Measurements from ENCODE around the gene KIAA0232.

The KIAA0232 gene

DNA sequence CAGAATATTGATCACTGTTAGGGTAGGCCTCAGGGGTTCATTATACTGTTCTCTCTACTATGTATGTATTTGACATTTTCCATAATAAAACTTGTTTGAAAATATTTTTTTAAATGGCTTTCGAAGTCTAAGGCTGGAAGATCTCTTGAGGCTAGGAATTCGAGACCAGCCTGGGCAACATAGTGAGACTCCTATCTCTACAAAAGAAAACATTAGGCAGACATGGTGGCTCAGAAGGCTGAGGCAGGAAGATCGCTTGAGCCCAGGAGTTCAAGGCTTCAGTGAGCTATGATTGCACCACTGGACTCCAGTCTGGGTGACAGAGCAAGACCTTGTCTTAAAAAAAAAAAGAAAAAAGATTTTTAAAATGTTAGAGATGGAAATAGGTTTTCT lies 111.6 kb downstream of the KIAA0232 start:
- Histone ChIP-seq H3K36me3 (ENCODE audit: insufficient read depth, low read length) (no peaks in the 10 kb centered on the region), H3K9me3 (ENCODE audit: low read depth, low read length) (no peaks in the 10 kb centered on the region), H3K9ac (ENCODE audit: insufficient read length) (no peak overlapping the region), H3K4me3 (no peak overlapping the region), H3K27ac (no peak overlapping the region)
- DNase-seq (ENCODE audit: low read depth, low spot score): no peak
- TF ChIP-seq EZH2 (IDR thresholded peaks at IDR 0.05): no peak
- no peak for TF ChIP-seq FOXP2 (optimal IDR thresholded peaks at IDR 0.05; ENCODE audit: control extremely low read depth, extremely low read length, insufficient read depth)
- TF ChIP-seq POLR2AphosphoS5 (IDR thresholded peaks at IDR 0.05; ENCODE audit: borderline replicate concordance, low read depth, low read length): no peak

DNA sequence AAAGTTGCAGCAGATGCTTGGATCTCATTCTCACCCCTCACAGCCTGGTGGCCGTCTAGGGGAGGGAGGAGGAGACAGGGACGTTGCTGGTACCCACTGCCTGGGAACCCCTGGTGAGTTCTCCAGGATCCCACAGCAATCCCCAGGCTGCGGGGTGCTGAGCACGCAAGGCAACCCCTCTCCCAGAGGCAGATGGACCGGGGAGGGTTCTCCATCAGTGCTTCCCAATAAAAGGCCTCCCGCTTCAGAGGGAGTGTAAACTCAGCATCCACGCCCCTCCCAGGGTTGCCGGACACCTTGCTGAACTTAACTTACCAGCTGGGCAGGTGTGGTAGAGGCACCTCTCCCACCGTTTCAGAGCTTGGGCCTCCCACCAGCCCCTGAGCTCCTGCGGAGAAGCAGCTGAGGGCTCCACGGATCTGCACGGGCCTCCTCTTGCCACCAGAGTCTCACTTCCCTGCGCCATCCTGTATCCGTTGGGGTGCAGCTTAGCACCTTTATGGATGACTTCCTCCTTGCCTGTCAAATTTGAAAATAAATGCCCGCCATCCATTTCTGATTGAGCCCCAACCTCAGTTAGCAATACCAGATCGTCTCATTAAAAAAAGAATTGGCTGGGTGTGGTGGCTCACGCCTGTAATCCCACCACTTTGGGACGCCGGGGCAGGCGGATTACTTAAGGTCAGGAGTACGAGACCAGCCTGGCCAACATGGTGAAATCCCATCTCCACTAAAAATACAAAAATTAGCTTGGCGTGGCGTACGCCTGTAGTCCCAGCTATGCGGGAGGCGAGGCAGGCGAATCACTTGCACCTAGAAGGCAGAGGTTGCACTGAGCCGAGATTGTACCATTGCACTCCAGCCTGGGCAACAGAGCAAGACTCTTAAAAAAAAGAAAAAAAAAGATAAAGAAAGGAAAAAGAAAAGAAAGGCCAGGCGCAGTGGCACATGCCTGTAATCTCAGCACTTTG lies 112.3 kb downstream of the KIAA0232 start:
- Histone ChIP-seq H3K27ac (no peak overlapping the region), H3K36me3 (ENCODE audit: insufficient read depth, low read length) (no peaks in the 10 kb centered on the region), H3K4me3 (no peak overlapping the region), H3K9ac (ENCODE audit: insufficient read length) (no peak overlapping the region), H3K9me3 (ENCODE audit: low read depth, low read length) (no peaks in the 10 kb centered on the region)
- no peak for DNase-seq (ENCODE audit: low read depth, low spot score)
- TF ChIP-seq POLR2AphosphoS5 (IDR thresholded peaks at IDR 0.05; ENCODE audit: borderline replicate concordance, low read depth, low read length) (no peak), FOXP2 (optimal IDR thresholded peaks at IDR 0.05; ENCODE audit: control extremely low read depth, extremely low read length, insufficient read depth) (no peak), EZH2 (IDR thresholded peaks at IDR 0.05) (no peak)

DNA sequence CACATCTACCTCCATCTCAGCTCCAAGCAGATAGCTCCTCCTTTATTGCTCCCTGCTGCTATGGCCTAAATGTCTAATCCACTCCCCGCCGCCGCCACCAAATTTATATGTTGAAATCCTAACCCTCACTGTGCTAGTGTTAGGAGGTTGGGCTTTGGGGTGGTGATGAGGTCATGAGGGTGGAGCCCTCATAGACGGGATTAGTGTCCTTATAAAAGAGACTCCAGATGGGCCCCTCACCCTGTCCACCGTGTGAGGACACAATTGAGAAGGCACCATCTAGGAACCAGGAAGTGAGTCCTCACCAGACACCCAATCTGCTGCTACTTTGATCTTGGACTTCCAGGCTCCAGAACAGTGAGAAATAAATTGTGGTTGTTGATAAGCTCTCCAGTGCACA lies 113.5 kb downstream of the KIAA0232 start:
- Histone ChIP-seq H3K4me3 (no peak overlapping the region), H3K9me3 (ENCODE audit: low read depth, low read length) (no peaks in the 10 kb centered on the region), H3K27ac (no peak overlapping the region), H3K9ac (ENCODE audit: insufficient read length) (no peak overlapping the region), H3K36me3 (ENCODE audit: insufficient read depth, low read length) (no peaks in the 10 kb centered on the region)
- no peak for TF ChIP-seq FOXP2 (optimal IDR thresholded peaks at IDR 0.05; ENCODE audit: control extremely low read depth, extremely low read length, insufficient read depth)
- DNase-seq (ENCODE audit: low read depth, low spot score): no peak

DNA sequence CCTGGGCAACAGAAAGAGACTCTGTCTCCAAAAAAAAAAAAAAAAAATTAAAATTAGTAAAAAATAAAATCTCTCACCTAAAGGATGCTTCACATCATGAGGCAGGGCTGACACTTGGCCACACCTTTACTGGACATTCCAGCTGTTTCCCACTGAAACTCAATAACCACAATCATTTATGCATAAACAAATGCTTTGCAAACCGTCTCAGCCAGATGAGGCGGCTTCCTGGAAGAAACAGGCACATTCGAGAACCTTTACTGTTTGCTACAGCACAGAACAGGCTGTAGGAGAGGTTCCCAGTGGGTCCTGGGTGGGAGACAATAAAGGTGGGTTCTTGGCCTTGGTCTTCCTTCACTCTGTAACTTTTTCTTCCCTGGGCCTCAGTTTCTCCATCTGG lies 116.2 kb downstream of the KIAA0232 start:
- no peaks in the 10 kb centered on the region for H3K9me3 ChIP-seq (ENCODE audit: low read depth, low read length)
- no peak overlapping the region for H3K27ac ChIP-seq
- no peak for TF ChIP-seq EZH2 (IDR thresholded peaks at IDR 0.05)
- no peak for TF ChIP-seq FOXP2 (optimal IDR thresholded peaks at IDR 0.05; ENCODE audit: control extremely low read depth, extremely low read length, insufficient read depth)
- no peak for TF ChIP-seq POLR2AphosphoS5 (IDR thresholded peaks at IDR 0.05; ENCODE audit: borderline replicate concordance, low read depth, low read length)
- no peak for DNase-seq (ENCODE audit: low read depth, low spot score)
- no peak overlapping the region for H3K4me3 ChIP-seq
- no peak overlapping the region for H3K9ac ChIP-seq (ENCODE audit: insufficient read length)
- no peaks in the 10 kb centered on the region for H3K36me3 ChIP-seq (ENCODE audit: insufficient read depth, low read length)

DNA sequence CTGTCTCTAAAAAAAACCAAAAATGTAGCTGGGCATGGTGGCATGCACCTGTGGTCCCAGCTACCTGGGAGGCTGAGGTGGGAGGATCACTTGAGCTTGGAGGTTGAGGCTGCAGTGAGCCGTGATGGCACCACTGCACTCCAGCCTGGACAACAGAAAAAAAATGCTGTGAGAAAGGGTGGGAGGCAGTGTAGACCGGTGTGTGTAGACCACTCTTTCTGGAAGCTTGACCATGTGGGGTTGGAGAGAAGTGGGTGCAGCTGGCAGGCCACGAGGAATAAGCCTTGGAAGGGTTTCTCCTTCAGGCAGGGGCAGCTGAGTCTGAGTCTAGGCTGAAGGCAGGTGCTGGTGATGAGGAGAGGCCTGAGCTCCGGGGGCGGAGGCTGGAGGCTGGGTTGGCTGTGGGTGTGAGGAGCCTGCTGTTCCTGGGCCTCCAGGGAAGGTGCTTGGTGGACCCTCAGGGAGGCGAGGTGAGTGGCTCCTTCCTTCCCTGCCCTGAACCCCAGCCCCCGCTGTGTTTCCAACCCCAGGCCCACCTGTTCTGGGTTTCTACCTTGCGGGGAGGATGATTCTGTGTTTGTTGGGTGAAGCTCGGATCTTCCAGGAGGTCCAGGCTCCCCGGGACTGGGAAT lies 117.8 kb downstream of the KIAA0232 start:
- H3K4me3 ChIP-seq: no peak overlapping the region
- no peaks in the 10 kb centered on the region for H3K36me3 ChIP-seq (ENCODE audit: insufficient read depth, low read length)
- DNase-seq (ENCODE audit: low read depth, low spot score): no peak
- TF ChIP-seq POLR2AphosphoS5 (IDR thresholded peaks at IDR 0.05; ENCODE audit: borderline replicate concordance, low read depth, low read length): no peak
- TF ChIP-seq EZH2 (IDR thresholded peaks at IDR 0.05): no peak
- TF ChIP-seq FOXP2 (optimal IDR thresholded peaks at IDR 0.05; ENCODE audit: control extremely low read depth, extremely low read length, insufficient read depth): no peak
- H3K9me3 ChIP-seq (ENCODE audit: low read depth, low read length): no peaks in the 10 kb centered on the region
- H3K9ac ChIP-seq (ENCODE audit: insufficient read length): no peak overlapping the region
- H3K27ac ChIP-seq: no peak overlapping the region

DNA sequence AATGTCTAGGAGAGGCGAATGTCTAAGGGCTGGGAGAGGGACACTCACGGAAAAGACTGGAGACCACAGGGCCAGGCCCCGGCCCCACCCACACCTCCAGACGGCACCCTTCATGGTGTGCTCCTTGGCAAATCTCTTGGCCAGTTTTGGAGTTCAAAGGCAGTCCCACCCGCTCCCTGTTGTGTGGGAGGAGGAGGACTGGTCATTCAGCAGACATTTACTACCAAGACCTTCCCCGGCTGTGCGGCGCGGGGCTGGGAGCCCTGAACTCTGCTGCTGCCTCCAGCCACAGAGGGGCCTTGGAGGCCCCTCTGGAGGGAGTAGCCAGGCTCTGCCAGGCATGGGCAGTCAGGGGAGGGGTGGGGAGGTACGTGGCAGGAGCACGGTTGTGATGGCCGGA lies 118.4 kb downstream of the KIAA0232 start:
- Histone ChIP-seq H3K36me3 (ENCODE audit: insufficient read depth, low read length) (no peaks in the 10 kb centered on the region), H3K4me3 (no peak overlapping the region), H3K9me3 (ENCODE audit: low read depth, low read length) (no peaks in the 10 kb centered on the region), H3K9ac (ENCODE audit: insufficient read length) (no peak overlapping the region), H3K27ac (no peak overlapping the region)
- TF ChIP-seq EZH2 (IDR thresholded peaks at IDR 0.05): no peak
- TF ChIP-seq POLR2AphosphoS5 (IDR thresholded peaks at IDR 0.05; ENCODE audit: borderline replicate concordance, low read depth, low read length): no peak
- no peak for TF ChIP-seq FOXP2 (optimal IDR thresholded peaks at IDR 0.05; ENCODE audit: control extremely low read depth, extremely low read length, insufficient read depth)
- DNase-seq (ENCODE audit: low read depth, low spot score): no peak

DNA sequence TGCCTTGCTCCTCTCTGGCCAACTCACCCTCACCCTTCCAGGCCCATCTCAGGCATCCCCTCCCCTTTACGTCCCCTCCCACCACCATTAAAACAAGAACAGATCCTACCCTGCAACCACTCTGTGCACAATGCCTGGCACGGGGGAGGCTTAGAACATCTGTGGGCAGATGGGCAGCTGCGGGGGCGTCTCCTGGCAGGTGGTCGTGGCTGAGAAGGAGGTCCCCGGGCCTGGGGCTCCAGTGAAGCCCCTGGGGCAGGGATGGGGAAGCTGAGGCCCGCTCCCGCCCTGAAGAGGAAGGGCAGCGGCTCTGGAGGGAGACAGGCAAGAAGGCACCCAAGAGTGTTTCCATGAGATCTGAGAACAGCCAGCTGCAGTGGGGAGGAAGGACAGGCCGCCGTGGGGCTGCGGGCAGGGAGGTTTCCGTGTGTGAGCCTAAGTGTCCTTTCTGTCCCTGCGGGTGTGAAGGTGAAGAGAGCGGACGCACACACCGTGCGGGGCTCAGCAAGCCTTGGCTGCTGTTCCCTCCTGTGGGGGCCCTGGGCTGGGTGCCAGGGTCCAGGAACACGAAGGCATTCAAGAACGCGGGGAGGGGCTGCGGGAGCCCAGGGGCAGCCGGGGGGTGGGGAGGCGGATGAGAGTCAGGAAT lies 119.3 kb downstream of the KIAA0232 start:
- no peak overlapping the region for H3K9ac ChIP-seq (ENCODE audit: insufficient read length)
- no peak overlapping the region for H3K4me3 ChIP-seq
- DNase-seq (ENCODE audit: low read depth, low spot score): no peak
- no peaks in the 10 kb centered on the region for H3K36me3 ChIP-seq (ENCODE audit: insufficient read depth, low read length)
- no peaks in the 10 kb centered on the region for H3K9me3 ChIP-seq (ENCODE audit: low read depth, low read length)
- H3K27ac ChIP-seq: no peak overlapping the region
- TF ChIP-seq POLR2AphosphoS5 (IDR thresholded peaks at IDR 0.05; ENCODE audit: borderline replicate concordance, low read depth, low read length) (no peak), EZH2 (IDR thresholded peaks at IDR 0.05) (no peak), FOXP2 (optimal IDR thresholded peaks at IDR 0.05; ENCODE audit: control extremely low read depth, extremely low read length, insufficient read depth) (no peak)

DNA sequence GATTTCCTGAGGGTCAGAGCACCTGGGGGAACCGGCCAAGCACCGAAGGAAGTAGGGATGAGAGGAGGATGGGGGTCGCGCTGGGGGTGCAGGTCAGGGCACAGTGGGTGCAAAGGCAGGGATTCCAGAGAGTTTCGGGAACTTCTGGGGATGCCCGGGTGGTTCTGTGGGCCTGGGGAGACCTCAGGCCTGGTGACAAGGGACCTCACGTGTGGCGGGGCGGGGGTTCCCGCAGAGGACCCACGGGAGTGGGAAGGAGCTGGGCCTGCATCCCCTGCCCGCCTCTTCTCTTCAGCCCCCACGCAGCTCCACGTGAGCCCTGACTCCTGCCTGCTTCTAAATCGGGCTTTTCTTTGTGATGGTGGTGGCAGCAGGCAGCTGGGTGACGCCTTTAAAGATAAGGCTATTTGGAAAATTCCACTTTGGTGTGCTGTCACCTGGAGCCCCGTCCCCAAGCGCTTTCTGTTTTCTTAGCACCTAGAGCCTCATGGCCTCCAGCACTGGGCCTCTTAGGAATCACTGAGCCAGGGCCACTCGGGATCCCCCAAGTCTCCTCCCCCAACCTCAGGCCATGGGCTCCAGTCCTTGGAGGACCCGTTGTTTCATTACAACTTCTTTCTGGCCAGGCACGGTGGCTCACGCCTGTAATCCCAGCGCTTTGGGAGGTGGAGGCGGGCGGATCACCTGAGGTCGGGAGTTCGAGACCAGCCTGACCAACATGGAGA lies 120.0 kb downstream of the KIAA0232 start:
- no peak overlapping the region for H3K9ac ChIP-seq (ENCODE audit: insufficient read length)
- H3K36me3 ChIP-seq (ENCODE audit: insufficient read depth, low read length): no peaks in the 10 kb centered on the region
- DNase-seq (ENCODE audit: low read depth, low spot score): no peak
- H3K27ac ChIP-seq: no peak overlapping the region
- H3K4me3 ChIP-seq: no peak overlapping the region
- no peak for TF ChIP-seq FOXP2 (optimal IDR thresholded peaks at IDR 0.05; ENCODE audit: control extremely low read depth, extremely low read length, insufficient read depth)
- H3K9me3 ChIP-seq (ENCODE audit: low read depth, low read length): no peaks in the 10 kb centered on the region
